ENCODE results near the gene MAGI1. TPM values are rescaled to one million over a fixed set of nuclear protein-coding genes. Genes with fewer than 3 reads are reported as not detected.

MAGI1 gene
- total RNA-seq, 1 donor from 2014 or later = 5.0 TPM

DNA sequence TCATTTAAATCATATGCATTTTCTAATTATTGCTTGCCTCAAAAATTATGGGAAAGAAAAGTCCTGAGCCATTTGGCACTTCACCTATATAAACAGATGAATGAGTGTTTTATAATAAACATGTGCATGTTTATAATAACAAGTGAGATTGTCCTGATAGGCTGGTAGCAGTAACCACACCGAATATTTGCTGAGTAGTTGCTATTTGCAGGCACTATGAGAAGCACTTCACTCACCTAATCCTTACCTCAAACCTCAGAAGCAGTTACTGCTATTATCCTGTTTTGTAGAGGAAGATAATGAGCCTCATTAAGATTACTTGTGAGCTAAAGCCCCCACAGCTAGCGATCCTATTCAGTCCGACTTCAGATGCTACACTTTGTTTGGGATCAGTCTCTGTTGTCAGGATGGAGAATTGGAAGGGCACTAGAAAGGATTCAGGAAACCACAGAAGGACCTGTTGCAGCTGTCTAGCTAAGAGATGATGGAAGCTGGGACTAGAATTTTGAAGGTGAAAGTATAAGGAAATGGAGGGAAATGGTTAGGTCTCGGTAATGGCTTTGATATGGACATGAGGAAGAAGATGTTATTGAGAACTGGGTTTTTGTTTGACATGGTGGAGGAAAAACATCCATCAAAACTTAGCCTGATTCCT lies 28.4 kb upstream of the MAGI1 start:
- Histone ChIP-seq H3K4me3 (ENCODE audit: low read depth, low read length) (no peak overlapping the region), H3K36me3 (ENCODE audit: control insufficient read depth, insufficient read depth, low read length) (no peaks in the 10 kb centered on the region), H3K27me3 (ENCODE audit: control insufficient read depth, insufficient read depth, low read length) (no peaks in the 10 kb centered on the region)
- FAIRE-seq = no peak
- DNase-seq (ENCODE audit: low read depth) = no peak
- no peak for TF ChIP-seq CTCF (IDR thresholded peaks at IDR 0.05; ENCODE audit: insufficient read depth, low read length, severe bottlenecking)

DNA sequence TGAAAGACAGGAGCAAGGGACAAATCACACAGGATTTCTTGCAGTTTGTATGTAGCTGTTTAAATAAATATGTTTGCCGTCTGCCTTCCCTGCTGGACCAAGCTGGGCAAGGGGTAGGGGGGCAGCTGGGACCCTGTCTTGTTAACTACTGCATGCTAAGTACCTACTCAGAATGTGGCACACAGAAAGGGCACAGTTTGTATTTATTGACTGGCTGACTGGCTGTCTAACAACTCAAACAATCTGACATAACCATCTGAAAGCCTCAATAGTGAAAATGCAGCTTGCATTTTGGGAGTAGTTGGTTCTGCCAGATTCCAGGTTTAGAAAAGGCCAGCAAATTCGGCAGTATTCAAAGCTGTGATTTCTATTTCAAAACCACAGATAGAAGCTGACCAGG lies 16.6 kb upstream of the MAGI1 start:
- no peak for FAIRE-seq
- no peak for DNase-seq (ENCODE audit: low read depth)
- no peak overlapping the region for H3K4me3 ChIP-seq (ENCODE audit: low read depth, low read length)
- no peaks in the 10 kb centered on the region for H3K36me3 ChIP-seq (ENCODE audit: control insufficient read depth, insufficient read depth, low read length)
- TF ChIP-seq CTCF (IDR thresholded peaks at IDR 0.05; ENCODE audit: insufficient read depth, low read length, severe bottlenecking) = no peak
- no peaks in the 10 kb centered on the region for H3K27me3 ChIP-seq (ENCODE audit: control insufficient read depth, insufficient read depth, low read length)

DNA sequence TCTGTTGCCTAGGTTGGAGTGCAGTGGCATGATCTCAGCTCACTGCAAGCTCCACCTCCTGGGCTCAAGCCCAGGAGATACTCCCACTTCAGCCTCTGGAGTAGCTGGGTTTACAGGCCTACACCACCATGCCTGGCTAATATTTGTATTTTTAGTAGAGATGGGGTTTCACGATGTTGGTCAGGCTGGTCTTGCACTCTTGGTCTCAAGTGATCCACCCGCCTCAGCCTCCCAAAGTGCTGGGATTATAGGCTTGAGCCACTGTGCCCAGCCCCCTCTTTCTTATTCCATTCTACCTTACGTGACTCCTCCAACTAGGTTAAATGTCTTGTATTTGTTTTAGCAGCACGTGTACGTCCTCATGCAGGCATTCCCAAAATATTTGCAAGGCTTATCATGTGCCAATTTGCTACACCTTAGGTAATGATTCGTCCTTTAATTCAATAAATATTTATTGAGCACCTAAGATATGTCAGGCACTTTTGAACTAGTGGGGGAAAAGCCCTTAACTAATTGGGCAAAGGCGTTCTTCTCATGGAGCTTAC lies 14.9 kb upstream of the MAGI1 start:
- no peaks in the 10 kb centered on the region for H3K27me3 ChIP-seq (ENCODE audit: control insufficient read depth, insufficient read depth, low read length)
- no peak for FAIRE-seq
- TF ChIP-seq CTCF (IDR thresholded peaks at IDR 0.05; ENCODE audit: insufficient read depth, low read length, severe bottlenecking) = no peak
- peak; percentile 56 for DNase-seq (ENCODE audit: low read depth)
- no peak overlapping the region for H3K4me3 ChIP-seq (ENCODE audit: low read depth, low read length)
- H3K36me3 ChIP-seq (ENCODE audit: control insufficient read depth, insufficient read depth, low read length) = no peaks in the 10 kb centered on the region

- no peak for TF ChIP-seq CTCF (IDR thresholded peaks at IDR 0.05; ENCODE audit: insufficient read depth, low read length, severe bottlenecking)
- no peak overlapping the region for H3K4me3 ChIP-seq (ENCODE audit: low read depth, low read length)
- no peaks in the 10 kb centered on the region for H3K27me3 ChIP-seq (ENCODE audit: control insufficient read depth, insufficient read depth, low read length)
- no peaks in the 10 kb centered on the region for H3K36me3 ChIP-seq (ENCODE audit: control insufficient read depth, insufficient read depth, low read length)
- no peak for FAIRE-seq
- DNase-seq (ENCODE audit: low read depth) = no peak
These were observed 14.2 kb upstream of the MAGI1 start for GRCh38 chr3:66052721-66053549.

- Histone ChIP-seq H3K36me3 (ENCODE audit: control insufficient read depth, insufficient read depth, low read length) (no peaks in the 10 kb centered on the region), H3K4me3 (ENCODE audit: low read depth, low read length) (no peak overlapping the region), H3K27me3 (ENCODE audit: control insufficient read depth, insufficient read depth, low read length) (no peaks in the 10 kb centered on the region)
- DNase-seq (ENCODE audit: low read depth) (no peak), FAIRE-seq (no peak)
- TF ChIP-seq CTCF (IDR thresholded peaks at IDR 0.05; ENCODE audit: insufficient read depth, low read length, severe bottlenecking) = no peak
These were observed 12.1 kb upstream of the MAGI1 start for GRCh38 chr3:66050821-66051220.

Data from bronchial epithelial cell (primary cell).